Thoracic aorta (tissue), 2 donors: ENCODE data around the gene GPR78. TPM values are rescaled to one million over a fixed set of nuclear protein-coding genes. Genes with fewer than 3 reads are reported as not detected.

Experiments
- ATAC-seq: fragments of 150-250 bp; one replicate; pipeline ENCODE4 v1.8.0; 2017; ENCODE audit warnings: low read depth; ENCODE audit not compliant: insufficient number of reproducible peaks, low FRiP score
- DNase-seq: peaks from one replicate; pipeline ENCODE4 v3.0.0-alpha.2; 2020; ENCODE audit warnings: low spot score
- H3K27ac ChIP-seq, 2 donors: fragments of 200-600 bp; sonication (generic); 1 replicate in 1 of 2; 2 replicates in 1 of 2; pipeline ENCODE4 v1.5.1; 2016; ENCODE audit warnings: mild to moderate bottlenecking in 2 of 2, moderate library complexity in 2 of 2
- H3K27me3 ChIP-seq: fragments of 200-600 bp; sonication (generic); replicated peaks from 2 replicates; pipeline ENCODE4 v1.6.0; 2016; ENCODE audit warnings: mild to moderate bottlenecking; ENCODE audit not compliant: insufficient read depth
- H3K36me3 ChIP-seq: fragments of 200-600 bp; sonication (generic); one replicate; pipeline ENCODE4 v1.5.1; 2016
- H3K4me1 ChIP-seq, 2 donors: fragments of 200-600 bp; sonication (generic); 1 replicate in 1 of 2; 2 replicates in 1 of 2; pipeline versions ENCODE4 v1.5.1 to v1.6.0; 2016; ENCODE audit warnings: low read depth in 2 of 2, mild to moderate bottlenecking in 1 of 2; ENCODE audit not compliant: control insufficient read depth in 1 of 2
- H3K4me3 ChIP-seq: fragments of 200-600 bp; sonication (generic); 2 replicates; pipeline ENCODE4 v1.5.1; 2016; ENCODE audit warnings: mild to moderate bottlenecking
- H3K9me3 ChIP-seq: fragments of 200-600 bp; sonication (generic); 2 replicates; pipeline ENCODE4 v1.5.1; 2016
- CTCF ChIP-seq: fragments of 200-600 bp; sonication (generic); IDR thresholded peaks from one replicate; pipeline ENCODE4 v1.5.1; 2019; ENCODE audit warnings: antibody characterized with exemption
- total RNA-seq, 2 donors: library from RNA; depleted of rRNA; stranded (reverse); fragments of >200 nt; gene quantifications; one replicate each; pipeline versions ENCODE4 v1.1.0 to v1.2.3, GENCODE V29; 2016

Gene GPR78
- total RNA-seq, 2 donors from 2014 or later = not detected

GRCh38 chr4:8547108-8547911, 32.9 kb upstream of the GPR78 start:
- TF ChIP-seq CTCF = peak; percentile 23

GRCh38 chr4:8547912-8548730, 32.1 kb upstream of the GPR78 start:
- no peak for ATAC-seq
- Histone ChIP-seq H3K9me3 (no peaks in the 10 kb centered on the region), H3K4me3 (no peak overlapping the region), H3K27ac (no peak overlapping the region), H3K4me1 (no peaks in the 10 kb centered on the region), H3K36me3 (no peaks in the 10 kb centered on the region), H3K27me3 (no peaks in the 10 kb centered on the region)
- no peak for TF ChIP-seq CTCF
- DNase-seq = no peak

More at GRCh38 chr4:8547108-8547911, 32.9 kb upstream of the GPR78 start:
- Histone ChIP-seq H3K36me3 (no peaks in the 10 kb centered on the region), H3K27ac (no peak overlapping the region), H3K4me3 (no peak overlapping the region), H3K9me3 (no peaks in the 10 kb centered on the region), H3K4me1 (no peaks in the 10 kb centered on the region), H3K27me3 (no peaks in the 10 kb centered on the region)
- DNase-seq (no peak), ATAC-seq (no peak)

GRCh38 chr4:8548731-8549351, 31.4 kb upstream of the GPR78 start:
- ATAC-seq (no peak), DNase-seq (no peak)
- H3K4me3 ChIP-seq = no peak overlapping the region
- H3K4me1 ChIP-seq = no peaks in the 10 kb centered on the region
- no peaks in the 10 kb centered on the region for H3K36me3 ChIP-seq
- TF ChIP-seq CTCF = no peak
- no peaks in the 10 kb centered on the region for H3K9me3 ChIP-seq
- no peak overlapping the region for H3K27ac ChIP-seq
- H3K27me3 ChIP-seq = no peaks in the 10 kb centered on the region

GRCh38 chr4:8549352-8549931, 30.8 kb upstream of the GPR78 start:
- Histone ChIP-seq H3K36me3 (no peaks in the 10 kb centered on the region), H3K4me3 (no peak overlapping the region), H3K9me3 (no peaks in the 10 kb centered on the region), H3K4me1 (no peaks in the 10 kb centered on the region), H3K27ac (no peak overlapping the region), H3K27me3 (no peaks in the 10 kb centered on the region)
- DNase-seq (no peak), ATAC-seq (peak; percentile 46)
- no peak for TF ChIP-seq CTCF
